GM12878 (cell line): ENCODE measurements around the gene IFRD1. TPM values are rescaled to one million over a fixed set of nuclear protein-coding genes. Genes with fewer than 3 reads are reported as not detected.

Experiments used
- ATAC-seq: fragments of 200-7000 bp; cut with Tn5 transposase; 3 replicates; pipeline ENCODE4 v1.9.1; 2020; ENCODE audit warnings: mild to moderate bottlenecking, moderate library complexity
- BruUV-seq: library from RNA; stranded (reverse); fragments of 400-500 nt; replicated peaks from 2 replicates; lab custom pipeline; 2021; lab: Mats Ljungman, UMichigan
- CTCF ChIA-PET: fragments of 300-600 bp; sonication (Branson Sonifier 250); formaldehyde crosslinking; extraction: SDS; loops from one replicate; lab custom pipeline; 2021; ENCODE audit warnings: inconsistent platforms; lab: Yijun Ruan, JAX
- POLR2A ChIA-PET: fragments of 350-600 bp; formaldehyde crosslinking; extraction: SDS; loops from one replicate; lab custom pipeline; 2021; ENCODE audit warnings: inconsistent platforms; lab: Charles Lee
- RAD21 ChIA-PET: fragments of 300-600 bp; sonication (Branson Sonifier 250); formaldehyde crosslinking; loops from one replicate; lab custom pipeline; 2023; ENCODE audit warnings: antibody characterized with exemption; ENCODE audit not compliant: unreplicated experiment; lab: Charles Lee
- SMC1A ChIA-PET: fragments of 300-600 bp; sonication (Branson Sonifier 250); formaldehyde crosslinking; loops from one replicate; lab custom pipeline; 2023; ENCODE audit not compliant: unreplicated experiment, uncharacterized antibody; lab: Charles Lee
- DNase-seq: peaks from one replicate; pipeline ENCODE4 v3.0.0-alpha.2; 2011; ENCODE audit warnings: low read depth, low spot score
- FAIRE-seq: peaks from 3 replicates; lab custom pipeline; 2011; peaks lifted over from hg19 to GRCh38; lab: Jason Lieb, UNC
- H2AFZ ChIP-seq: 2 replicates; pipeline ENCODE4 v1.6.0; 2011; ENCODE audit warnings: low read depth, low read length, control low read depth; ENCODE audit not compliant: control insufficient read depth
- H3K27ac ChIP-seq: 2 replicates; pipeline ENCODE4 v1.5.1; 2011; ENCODE audit warnings: control low read depth; ENCODE audit not compliant: control insufficient read depth, insufficient read depth
- H3K27me3 ChIP-seq, 2 experiments: replicated peaks in 1 of 2; 2 replicates each; pipeline versions ENCODE4 v1.6.0 to v1.6.1; 2011; ENCODE audit warnings: low read length in 1 of 2; ENCODE audit not compliant: control insufficient read depth in 2 of 2, insufficient read depth in 2 of 2
- H3K36me3 ChIP-seq, 2 experiments: 2 replicates each; pipeline ENCODE4 v1.5.1; 2011; ENCODE audit warnings: low read length in 1 of 2; ENCODE audit not compliant: control insufficient read depth in 2 of 2, insufficient read depth in 2 of 2
- H3K4me1 ChIP-seq: 2 replicates; pipeline ENCODE4 v1.6.1; 2011; ENCODE audit warnings: mild to moderate bottlenecking, low read length, moderate library complexity, mixed read lengths; ENCODE audit not compliant: control insufficient read depth, insufficient read depth
- H3K4me2 ChIP-seq: 2 replicates; pipeline ENCODE4 v1.6.0; 2011; ENCODE audit warnings: control low read depth; ENCODE audit not compliant: control insufficient read depth, insufficient read depth
- H3K4me3 ChIP-seq: fragments of 200-600 bp; sonication (generic); 2 replicates; pipeline ENCODE4 v1.5.1; 2016
- H3K79me2 ChIP-seq: 2 replicates; pipeline ENCODE4 v1.6.0; 2011; ENCODE audit warnings: low read length; ENCODE audit not compliant: control insufficient read depth, insufficient read depth
- H3K9ac ChIP-seq: 2 replicates; pipeline ENCODE4 v1.8.0; 2011; ENCODE audit warnings: low read length, control low read depth, mixed read lengths; ENCODE audit not compliant: control insufficient read depth, insufficient read depth
- H3K9me3 ChIP-seq: replicated peaks from 3 replicates; pipeline ENCODE4 v1.5.1; 2011; ENCODE audit warnings: mild to moderate bottlenecking, low read length; ENCODE audit not compliant: control insufficient read depth, insufficient read depth
- H4K20me1 ChIP-seq: 2 replicates; pipeline ENCODE4 v1.6.0; 2011; ENCODE audit not compliant: control insufficient read depth, insufficient read depth
- CBFB ChIP-seq: IDR thresholded peaks from 2 replicates; pipeline ENCODE4 v1.6.1; 2016; ENCODE audit warnings: antibody characterized with exemption, low read depth
- CBX5 ChIP-seq: sonication (generic); IDR thresholded peaks from 2 replicates; pipeline ENCODE4 v1.6.1; 2016; ENCODE audit warnings: low read depth, moderate library complexity, mild to moderate bottlenecking, inconsistent platforms
- CHD1 ChIP-seq: IDR thresholded peaks from 2 replicates; pipeline ENCODE4 v1.6.1; 2012; ENCODE audit warnings: low read depth, low read length, improper control_type of control experiment
- EP300 ChIP-seq, 2 experiments: fragments of 150-350 bp in 1 of 2; IDR thresholded peaks; 2 replicates each; pipeline ENCODE4 v1.6.1; 2011 to 2012; ENCODE audit warnings: low read depth in 2 of 2, low read length in 2 of 2, borderline replicate concordance in 1 of 2, improper control_type of control experiment in 1 of 2, inconsistent platforms in 1 of 2; ENCODE audit not compliant: control insufficient read depth in 1 of 2
- FOS ChIP-seq: IDR thresholded peaks from 3 replicates; pipeline ENCODE4 v1.6.1; 2011; ENCODE audit warnings: borderline replicate concordance; ENCODE audit not compliant: insufficient read length; ENCODE audit errors: extremely low read depth
- HDAC6 ChIP-seq: fragments of 200-600 bp; sonication (generic); IDR thresholded peaks from one replicate; pipeline ENCODE4 v1.8.0; 2017; ENCODE audit warnings: antibody characterized with exemption; ENCODE audit not compliant: unreplicated experiment
- SUPT20H ChIP-seq: IDR thresholded peaks from 2 replicates; pipeline ENCODE4 v1.6.1; 2011; ENCODE audit warnings: low read depth, mild to moderate bottlenecking, low read length, moderate library complexity, borderline replicate concordance; ENCODE audit not compliant: control insufficient read depth
- WGBS: methylation state at CpG from one replicate; pipeline ENCODE4 v1.1.6; 2016; ENCODE audit warnings: low lambda C conversion rate; ENCODE audit not compliant: insufficient replicate concordance, insufficient coverage; ENCODE audit errors: missing lambda C conversion rate; 5-methylcytosine and 5-hydroxymethylcytosine counted together
- in situ Hi-C: fragments of 300-500 bp; cut with MboI; formaldehyde crosslinking; loops from 9 replicates; pipeline ENCODE4 v1.14.3; 2018; ENCODE audit warnings: mixed read lengths
- intact Hi-C: fragments of 100-400 bp; cut with micrococcal nuclease; formaldehyde crosslinking; loops from one replicate; pipeline ENCODE4 v1.14.2; 2022; ENCODE audit not compliant: unreplicated experiment
- polyA plus RNA-seq, 11 experiments: library from polyadenylated mRNA; depleted of rRNA in 4 of 11; unstranded in 6 of 11; stranded (reverse) in 5 of 11; fragments of >200 nt; fragmentation: Nextera tagmentation in 4 of 11; fragmentation: Illumina TruSeq in 1 of 11; extraction: Ambion mirVana in 4 of 11; extraction: Trizol in 1 of 11; gene quantifications; 1 replicate in 1 of 11; 2 replicates in 10 of 11; pipeline versions ENCODE4 v1.2.1 to v1.2.3, GENCODE V29; 2011 to 2016; ENCODE audit warnings: inconsistent platforms in 2 of 11, missing spikeins in 2 of 11, low read depth in 1 of 11
- total RNA-seq, 4 experiments: library from RNA; depleted of rRNA in 3 of 4; stranded (reverse); fragments of >200 nt in 3 of 4; fragmentation: Illumina TruSeq in 1 of 4; extraction: Trizol in 1 of 4; gene quantifications; 2 replicates each; pipeline versions ENCODE4 v1.2.1 to v1.2.3, GENCODE V29; 2013 to 2021
- TF ChIP-seq, protein P1 (sequence below): IDR thresholded peaks from 2 replicates; pipeline ENCODE4 v1.6.1; 2012; ENCODE audit warnings: improper control_type of control experiment, low read depth, low read length; ENCODE audit not compliant: insufficient replicate concordance
- TF ChIP-seq, protein P2 (sequence below): IDR thresholded peaks from 2 replicates; pipeline ENCODE4 v1.6.1; 2011; ENCODE audit warnings: low read depth, mild to moderate bottlenecking, low read length, moderate library complexity, borderline replicate concordance; ENCODE audit errors: extremely low read depth
- TF ChIP-seq, protein P3 (sequence below): fragments of 450-650 bp; IDR thresholded peaks from 2 replicates; pipeline ENCODE4 v1.6.1; 2016; ENCODE audit warnings: mild to moderate bottlenecking
- TF ChIP-seq, protein P4 (sequence below): fragments of 450-650 bp; IDR thresholded peaks from 2 replicates; pipeline ENCODE4 v1.6.1; 2017; ENCODE audit warnings: mild to moderate bottlenecking, low read depth, inconsistent platforms; ENCODE audit not compliant: poor library complexity, severe bottlenecking
- TF ChIP-seq, protein P5 (sequence below): IDR thresholded peaks from 2 replicates; pipeline ENCODE4 v1.6.1; 2011; ENCODE audit warnings: mild to moderate bottlenecking, low read depth, low read length, moderate library complexity; ENCODE audit not compliant: insufficient replicate concordance

Gene IFRD1
- total and polyA plus RNA-seq, 10 of the 15 experiments (the other 5 are each of a cell fraction or from before 2014, with no cell fraction given), result 9.6 to 31.1 (median 19.9) TPM

DNA sequence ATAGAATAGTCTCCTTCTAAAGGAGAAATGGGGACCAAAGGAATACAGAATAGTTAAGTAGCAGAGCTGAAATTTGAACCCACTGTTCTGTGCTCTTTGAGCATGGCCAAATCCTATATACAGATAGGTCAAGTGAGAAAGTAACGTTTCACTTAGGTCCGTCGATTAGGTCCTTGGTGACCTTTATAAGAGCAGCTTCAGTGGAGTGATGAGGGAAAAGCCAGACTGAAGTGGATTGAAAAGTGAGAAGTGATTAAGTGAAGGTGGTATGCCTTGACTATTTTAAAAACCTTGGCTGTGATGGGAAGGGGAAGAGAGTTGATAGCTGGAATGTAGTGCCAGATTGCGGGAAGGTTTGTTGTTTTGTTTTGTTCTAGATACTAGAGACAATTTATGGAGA, 19.9 kb downstream of the IFRD1 start:
- no peak overlapping the region for H2AFZ ChIP-seq
- no peaks in the 10 kb centered on the region for H3K4me1 ChIP-seq
- POLR2A ChIA-PET, result interaction anchor here (0.8 kb wide), 1 partner anchor 18 kb away, joined by 4 read pairs; no protein-coding TSS in a partner anchor
- H3K4me2 ChIP-seq, result no peak overlapping the region
- CTCF ChIA-PET, result interaction anchor here (2.5 kb wide), 1 partner anchor 8 kb away, joined by 5 read pairs; no protein-coding TSS in a partner anchor
- no peaks in the 10 kb centered on the region for H3K9me3 ChIP-seq
- in situ Hi-C loops, result no loop called here
- 100% methylated on average over 4 of the region's 4 CpGs for WGBS
- H3K36me3 ChIP-seq, result peaks cover 3 to 29% of the 10 kb centered on the region in 2 experiments
- no peaks in the 10 kb centered on the region for H4K20me1 ChIP-seq
- RAD21 ChIA-PET, result interaction anchor here (1.1 kb wide), 1 partner anchor 19 kb away, joined by 3 read pairs; no protein-coding TSS in a partner anchor
- H3K4me3 ChIP-seq, result no peak overlapping the region
- H3K9ac ChIP-seq, result no peak overlapping the region
- SMC1A ChIA-PET, result no interaction called here
- H3K27me3 ChIP-seq, result no peaks in the 10 kb centered on the region
- no TSS peak for BruUV-seq
- intact Hi-C loops, result no loop called here
- DNase-seq (no peak), FAIRE-seq (no peak), ATAC-seq (no peak)
- no peak overlapping the region for H3K27ac ChIP-seq
- H3K79me2 ChIP-seq, result no peaks in the 10 kb centered on the region
- no peak for TF ChIP-seq CBX5
- TF ChIP-seq, protein P1, sequence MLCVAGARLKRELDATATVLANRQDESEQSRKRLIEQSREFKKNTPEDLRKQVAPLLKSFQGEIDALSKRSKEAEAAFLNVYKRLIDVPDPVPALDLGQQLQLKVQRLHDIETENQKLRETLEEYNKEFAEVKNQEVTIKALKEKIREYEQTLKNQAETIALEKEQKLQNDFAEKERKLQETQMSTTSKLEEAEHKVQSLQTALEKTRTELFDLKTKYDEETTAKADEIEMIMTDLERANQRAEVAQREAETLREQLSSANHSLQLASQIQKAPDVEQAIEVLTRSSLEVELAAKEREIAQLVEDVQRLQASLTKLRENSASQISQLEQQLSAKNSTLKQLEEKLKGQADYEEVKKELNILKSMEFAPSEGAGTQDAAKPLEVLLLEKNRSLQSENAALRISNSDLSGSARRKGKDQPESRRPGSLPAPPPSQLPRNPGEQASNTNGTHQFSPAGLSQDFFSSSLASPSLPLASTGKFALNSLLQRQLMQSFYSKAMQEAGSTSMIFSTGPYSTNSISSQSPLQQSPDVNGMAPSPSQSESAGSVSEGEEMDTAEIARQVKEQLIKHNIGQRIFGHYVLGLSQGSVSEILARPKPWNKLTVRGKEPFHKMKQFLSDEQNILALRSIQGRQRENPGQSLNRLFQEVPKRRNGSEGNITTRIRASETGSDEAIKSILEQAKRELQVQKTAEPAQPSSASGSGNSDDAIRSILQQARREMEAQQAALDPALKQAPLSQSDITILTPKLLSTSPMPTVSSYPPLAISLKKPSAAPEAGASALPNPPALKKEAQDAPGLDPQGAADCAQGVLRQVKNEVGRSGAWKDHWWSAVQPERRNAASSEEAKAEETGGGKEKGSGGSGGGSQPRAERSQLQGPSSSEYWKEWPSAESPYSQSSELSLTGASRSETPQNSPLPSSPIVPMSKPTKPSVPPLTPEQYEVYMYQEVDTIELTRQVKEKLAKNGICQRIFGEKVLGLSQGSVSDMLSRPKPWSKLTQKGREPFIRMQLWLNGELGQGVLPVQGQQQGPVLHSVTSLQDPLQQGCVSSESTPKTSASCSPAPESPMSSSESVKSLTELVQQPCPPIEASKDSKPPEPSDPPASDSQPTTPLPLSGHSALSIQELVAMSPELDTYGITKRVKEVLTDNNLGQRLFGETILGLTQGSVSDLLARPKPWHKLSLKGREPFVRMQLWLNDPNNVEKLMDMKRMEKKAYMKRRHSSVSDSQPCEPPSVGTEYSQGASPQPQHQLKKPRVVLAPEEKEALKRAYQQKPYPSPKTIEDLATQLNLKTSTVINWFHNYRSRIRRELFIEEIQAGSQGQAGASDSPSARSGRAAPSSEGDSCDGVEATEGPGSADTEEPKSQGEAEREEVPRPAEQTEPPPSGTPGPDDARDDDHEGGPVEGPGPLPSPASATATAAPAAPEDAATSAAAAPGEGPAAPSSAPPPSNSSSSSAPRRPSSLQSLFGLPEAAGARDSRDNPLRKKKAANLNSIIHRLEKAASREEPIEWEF, result no peak
- TF ChIP-seq, protein P2, sequence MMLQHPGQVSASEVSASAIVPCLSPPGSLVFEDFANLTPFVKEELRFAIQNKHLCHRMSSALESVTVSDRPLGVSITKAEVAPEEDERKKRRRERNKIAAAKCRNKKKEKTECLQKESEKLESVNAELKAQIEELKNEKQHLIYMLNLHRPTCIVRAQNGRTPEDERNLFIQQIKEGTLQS, result no peak
- TF ChIP-seq, protein P3, sequence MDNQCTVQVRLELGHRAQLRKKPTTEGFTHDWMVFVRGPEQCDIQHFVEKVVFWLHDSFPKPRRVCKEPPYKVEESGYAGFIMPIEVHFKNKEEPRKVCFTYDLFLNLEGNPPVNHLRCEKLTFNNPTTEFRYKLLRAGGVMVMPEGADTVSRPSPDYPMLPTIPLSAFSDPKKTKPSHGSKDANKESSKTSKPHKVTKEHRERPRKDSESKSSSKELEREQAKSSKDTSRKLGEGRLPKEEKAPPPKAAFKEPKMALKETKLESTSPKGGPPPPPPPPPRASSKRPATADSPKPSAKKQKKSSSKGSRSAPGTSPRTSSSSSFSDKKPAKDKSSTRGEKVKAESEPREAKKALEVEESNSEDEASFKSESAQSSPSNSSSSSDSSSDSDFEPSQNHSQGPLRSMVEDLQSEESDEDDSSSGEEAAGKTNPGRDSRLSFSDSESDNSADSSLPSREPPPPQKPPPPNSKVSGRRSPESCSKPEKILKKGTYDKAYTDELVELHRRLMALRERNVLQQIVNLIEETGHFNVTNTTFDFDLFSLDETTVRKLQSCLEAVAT, result no peak
- TF ChIP-seq CHD1, result no peak
- no peak for TF ChIP-seq CBFB
- no peak for TF ChIP-seq HDAC6
- TF ChIP-seq SUPT20H, result no peak
- TF ChIP-seq FOS, result no peak
- TF ChIP-seq EP300 (IDR thresholded peaks at IDR 0.05; ENCODE audit: borderline replicate concordance in 1 of 2, control insufficient read depth in 1 of 2, low read depth in 2 of 2, low read length in 2 of 2), result no peak
- TF ChIP-seq, protein P4, sequence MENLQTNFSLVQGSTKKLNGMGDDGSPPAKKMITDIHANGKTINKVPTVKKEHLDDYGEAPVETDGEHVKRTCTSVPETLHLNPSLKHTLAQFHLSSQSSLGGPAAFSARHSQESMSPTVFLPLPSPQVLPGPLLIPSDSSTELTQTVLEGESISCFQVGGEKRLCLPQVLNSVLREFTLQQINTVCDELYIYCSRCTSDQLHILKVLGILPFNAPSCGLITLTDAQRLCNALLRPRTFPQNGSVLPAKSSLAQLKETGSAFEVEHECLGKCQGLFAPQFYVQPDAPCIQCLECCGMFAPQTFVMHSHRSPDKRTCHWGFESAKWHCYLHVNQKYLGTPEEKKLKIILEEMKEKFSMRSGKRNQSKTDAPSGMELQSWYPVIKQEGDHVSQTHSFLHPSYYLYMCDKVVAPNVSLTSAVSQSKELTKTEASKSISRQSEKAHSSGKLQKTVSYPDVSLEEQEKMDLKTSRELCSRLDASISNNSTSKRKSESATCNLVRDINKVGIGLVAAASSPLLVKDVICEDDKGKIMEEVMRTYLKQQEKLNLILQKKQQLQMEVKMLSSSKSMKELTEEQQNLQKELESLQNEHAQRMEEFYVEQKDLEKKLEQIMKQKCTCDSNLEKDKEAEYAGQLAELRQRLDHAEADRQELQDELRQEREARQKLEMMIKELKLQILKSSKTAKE, result no peak
- TF ChIP-seq, protein P5, sequence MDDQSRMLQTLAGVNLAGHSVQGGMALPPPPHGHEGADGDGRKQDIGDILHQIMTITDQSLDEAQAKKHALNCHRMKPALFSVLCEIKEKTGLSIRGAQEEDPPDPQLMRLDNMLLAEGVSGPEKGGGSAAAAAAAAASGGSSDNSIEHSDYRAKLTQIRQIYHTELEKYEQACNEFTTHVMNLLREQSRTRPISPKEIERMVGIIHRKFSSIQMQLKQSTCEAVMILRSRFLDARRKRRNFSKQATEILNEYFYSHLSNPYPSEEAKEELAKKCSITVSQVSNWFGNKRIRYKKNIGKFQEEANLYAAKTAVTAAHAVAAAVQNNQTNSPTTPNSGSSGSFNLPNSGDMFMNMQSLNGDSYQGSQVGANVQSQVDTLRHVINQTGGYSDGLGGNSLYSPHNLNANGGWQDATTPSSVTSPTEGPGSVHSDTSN, result no peak
